ENCODE measurements around the gene PRKAA1.

GRCh38 chr5:40790947-40791593 is 7.1 kb downstream of the PRKAA1 start:
- TF ChIP-seq, protein P1, sequence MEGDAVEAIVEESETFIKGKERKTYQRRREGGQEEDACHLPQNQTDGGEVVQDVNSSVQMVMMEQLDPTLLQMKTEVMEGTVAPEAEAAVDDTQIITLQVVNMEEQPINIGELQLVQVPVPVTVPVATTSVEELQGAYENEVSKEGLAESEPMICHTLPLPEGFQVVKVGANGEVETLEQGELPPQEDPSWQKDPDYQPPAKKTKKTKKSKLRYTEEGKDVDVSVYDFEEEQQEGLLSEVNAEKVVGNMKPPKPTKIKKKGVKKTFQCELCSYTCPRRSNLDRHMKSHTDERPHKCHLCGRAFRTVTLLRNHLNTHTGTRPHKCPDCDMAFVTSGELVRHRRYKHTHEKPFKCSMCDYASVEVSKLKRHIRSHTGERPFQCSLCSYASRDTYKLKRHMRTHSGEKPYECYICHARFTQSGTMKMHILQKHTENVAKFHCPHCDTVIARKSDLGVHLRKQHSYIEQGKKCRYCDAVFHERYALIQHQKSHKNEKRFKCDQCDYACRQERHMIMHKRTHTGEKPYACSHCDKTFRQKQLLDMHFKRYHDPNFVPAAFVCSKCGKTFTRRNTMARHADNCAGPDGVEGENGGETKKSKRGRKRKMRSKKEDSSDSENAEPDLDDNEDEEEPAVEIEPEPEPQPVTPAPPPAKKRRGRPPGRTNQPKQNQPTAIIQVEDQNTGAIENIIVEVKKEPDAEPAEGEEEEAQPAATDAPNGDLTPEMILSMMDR (IDR thresholded peaks at IDR 0.05; ENCODE audit: insufficient read depth, low read length, poor library complexity, severe bottlenecking) = no peak
- no peak for TF ChIP-seq EZH2phosphoT487 (conservative IDR thresholded peaks at IDR 0.05; ENCODE audit: low read length)

Data from SU-DHL-6 (cell line).